Placental epithelial cell (primary cell): Measurements from ENCODE around the gene RBL2. TPM values are rescaled to one million over a fixed set of nuclear protein-coding genes. Genes with fewer than 3 reads are reported as not detected.

Experiments
- small RNA-seq: library from RNA; depleted of rRNA; stranded (forward); fragments of <200 nt; gene quantifications from one replicate; pipeline ENCODE3, GENCODE V24; 2012
- total RNA-seq: library from RNA; depleted of rRNA; stranded (reverse); fragments of >200 nt; gene quantifications from 2 replicates; pipeline ENCODE4 v1.2.3, GENCODE V29; 2012

Gene RBL2
- 56.8 and 79.3 TPM in 2 replicates for total RNA-seq

DNA sequence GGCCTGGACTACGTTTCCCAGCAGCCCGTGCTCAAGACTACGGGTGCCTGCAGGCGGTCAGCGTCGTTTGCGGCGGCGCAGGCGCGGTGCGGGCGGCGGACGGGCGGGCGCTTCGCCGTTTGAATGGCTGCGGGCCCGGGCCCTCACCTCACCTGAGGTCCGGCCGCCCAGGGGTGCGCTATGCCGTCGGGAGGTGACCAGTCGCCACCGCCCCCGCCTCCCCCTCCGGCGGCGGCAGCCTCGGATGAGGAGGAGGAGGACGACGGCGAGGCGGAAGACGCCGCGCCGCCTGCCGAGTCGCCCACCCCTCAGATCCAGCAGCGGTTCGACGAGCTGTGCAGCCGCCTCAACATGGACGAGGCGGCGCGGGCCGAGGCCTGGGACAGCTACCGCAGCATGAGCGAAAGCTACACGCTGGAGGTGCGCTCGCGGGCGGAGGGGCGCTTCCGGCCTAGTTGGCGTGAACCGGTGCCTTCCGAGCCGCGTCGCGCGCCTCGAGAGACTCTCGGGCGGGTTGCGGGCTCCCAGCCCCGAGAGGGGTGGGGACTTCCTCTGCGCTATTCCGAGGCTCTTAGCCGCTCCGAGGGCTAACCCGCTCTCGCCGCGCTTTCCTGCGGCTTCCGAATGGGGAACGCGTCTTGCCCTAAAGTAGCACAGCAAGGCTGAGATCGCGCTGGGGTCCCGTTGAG, at the start of gene RBL2:
TSS of gene RBL2 (plus strand) at position 95 of the 689 bp plus-strand sequence. CDS start at position 181, 86 bp downstream.

DNA sequence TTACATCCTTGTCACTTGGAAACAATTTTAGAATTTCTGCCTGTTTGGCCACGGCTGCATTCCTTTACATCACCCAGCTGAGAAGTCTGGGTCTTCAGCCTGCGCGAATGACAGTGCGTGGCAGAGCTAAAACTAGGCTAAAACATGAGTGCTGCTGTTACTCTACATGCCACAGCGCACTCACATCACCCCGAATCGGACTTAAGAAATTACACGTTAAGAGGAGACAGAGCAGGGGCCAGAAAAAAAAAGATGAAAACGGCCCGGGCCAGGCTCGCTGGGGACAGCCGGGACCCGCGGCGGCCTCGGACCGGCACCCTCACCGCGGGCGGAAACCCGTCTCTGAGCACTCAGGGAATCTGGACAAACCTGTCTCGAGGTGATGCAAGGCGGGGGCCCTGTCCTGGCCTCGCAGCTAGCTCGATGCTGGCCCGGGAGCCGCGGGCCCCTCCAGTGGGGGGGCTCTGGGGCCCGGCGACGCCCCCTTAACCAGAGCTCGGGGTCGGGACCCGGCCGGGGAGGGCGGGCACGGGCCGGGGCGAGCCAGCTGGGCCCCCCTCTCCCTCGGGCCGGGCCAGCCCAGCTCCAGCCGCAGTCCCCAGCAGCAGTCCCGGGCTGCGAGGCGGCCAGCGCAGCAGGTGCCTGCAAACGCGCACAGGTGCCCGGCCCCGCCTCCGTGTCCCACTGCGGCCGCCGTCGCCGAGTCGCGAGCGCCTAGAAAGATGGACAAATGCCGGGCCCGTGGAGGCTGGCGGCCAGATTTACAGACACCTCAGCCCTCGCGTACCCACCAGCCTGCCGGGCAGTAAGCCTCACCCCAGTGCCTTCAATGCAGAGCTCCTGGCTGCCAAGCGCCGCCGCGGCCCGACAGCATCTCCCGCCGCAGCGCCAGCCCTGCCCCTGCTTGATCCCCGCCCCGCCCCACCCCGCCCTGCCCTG, 68.3 kb downstream of the RBL2 start, which contains the start of gene AKTIP:
TSS of gene AKTIP (minus strand) at position 879 of the 939 bp plus-strand sequence. CDS start 2,950 bp downstream, outside the sequence.

Small RNAs within 50 kb of the gene (small RNA-seq; reads per million reads assigned to genes)
- not detected for gene RNU6-1153P

Other genes starting within 250 kb of the RBL2 start
- gene AKTIP, start 68.7 kb downstream of the RBL2 start, total RNA-seq = 78.5 and 87.2 TPM in 2 replicates